ENCODE data around the gene ALG1.
"Not testable (repeated sequence)": the region's sequence is repeated elsewhere in the genome, so short reads cannot be mapped to it uniquely, and the experiment has no call there.

GRCh38 chr16:5088936-5089335 lies 17.3 kb downstream of the ALG1 start:
- not testable (repeated sequence) for TF ChIP-seq CTCF (IDR thresholded peaks at IDR 0.05 in 4 of 5, conservative IDR thresholded peaks at IDR 0.05 in 1 of 5); POLR2A (IDR thresholded peaks at IDR 0.05)
